ENCODE results near the gene CDH13.

Gene CDH13

DNA sequence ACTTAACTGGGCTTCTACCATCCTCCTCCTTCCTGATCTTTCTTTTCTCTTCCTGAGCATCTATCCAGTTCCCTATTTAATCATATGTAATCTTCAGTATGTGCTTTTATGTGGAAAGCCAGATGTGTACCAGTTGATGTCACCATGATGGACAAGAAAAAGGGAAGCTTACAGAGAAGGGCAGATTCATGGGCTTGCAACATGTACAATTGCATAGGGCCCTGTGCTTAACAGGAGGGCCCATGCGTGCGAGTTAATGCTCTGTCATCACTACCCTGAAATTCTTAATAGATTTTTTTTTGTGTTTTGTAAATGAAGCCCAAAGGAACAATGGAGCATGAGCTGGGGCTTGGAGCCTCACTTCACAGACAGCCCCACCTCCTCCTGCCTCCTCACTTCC, 124.3 kb downstream of the CDH13 start:
- no peak for DNase-seq

DNA sequence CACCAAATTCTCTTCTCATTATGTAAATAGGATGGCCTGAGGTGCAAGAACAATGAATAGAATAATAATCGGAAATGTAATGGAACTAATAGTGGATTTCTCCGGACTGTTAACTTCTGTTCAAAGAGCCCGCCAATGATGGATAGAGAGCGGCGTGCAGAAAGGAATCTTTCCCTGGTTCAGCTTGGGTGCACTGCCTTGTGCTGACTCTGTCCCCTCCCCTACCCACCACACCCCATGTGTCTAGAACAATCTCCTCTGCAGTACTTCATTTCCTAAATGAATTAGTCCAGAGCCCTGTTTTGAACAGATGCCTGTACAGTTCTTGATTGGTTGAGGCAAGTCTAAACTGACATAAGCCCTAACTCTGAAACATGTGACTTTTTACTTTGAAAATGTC, 125.4 kb downstream of the CDH13 start:
- DNase-seq = no peak

DNA sequence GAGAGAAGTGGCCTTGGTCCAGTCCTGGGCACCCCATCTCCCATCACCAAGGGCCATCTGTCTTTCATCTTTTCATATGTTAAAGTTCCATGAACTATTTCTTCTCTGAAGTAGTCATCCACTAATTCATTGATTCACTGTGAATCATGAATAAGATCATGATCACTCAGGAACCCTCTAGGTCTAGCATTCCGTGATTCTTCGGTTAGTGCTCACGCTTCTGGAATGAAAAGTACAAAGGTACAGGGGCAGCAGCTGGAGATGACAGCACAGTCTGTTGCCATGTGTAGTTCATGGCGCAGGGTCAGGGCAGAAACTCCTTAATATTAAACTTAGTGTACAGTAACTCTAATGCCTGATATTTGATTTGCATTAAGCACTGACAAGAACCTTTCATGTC, 127.1 kb downstream of the CDH13 start:
- DNase-seq = no peak

GRCh38 chr16:82754716-82755513, 128.1 kb downstream of the CDH13 start:
- DNase-seq = no peak

DNA sequence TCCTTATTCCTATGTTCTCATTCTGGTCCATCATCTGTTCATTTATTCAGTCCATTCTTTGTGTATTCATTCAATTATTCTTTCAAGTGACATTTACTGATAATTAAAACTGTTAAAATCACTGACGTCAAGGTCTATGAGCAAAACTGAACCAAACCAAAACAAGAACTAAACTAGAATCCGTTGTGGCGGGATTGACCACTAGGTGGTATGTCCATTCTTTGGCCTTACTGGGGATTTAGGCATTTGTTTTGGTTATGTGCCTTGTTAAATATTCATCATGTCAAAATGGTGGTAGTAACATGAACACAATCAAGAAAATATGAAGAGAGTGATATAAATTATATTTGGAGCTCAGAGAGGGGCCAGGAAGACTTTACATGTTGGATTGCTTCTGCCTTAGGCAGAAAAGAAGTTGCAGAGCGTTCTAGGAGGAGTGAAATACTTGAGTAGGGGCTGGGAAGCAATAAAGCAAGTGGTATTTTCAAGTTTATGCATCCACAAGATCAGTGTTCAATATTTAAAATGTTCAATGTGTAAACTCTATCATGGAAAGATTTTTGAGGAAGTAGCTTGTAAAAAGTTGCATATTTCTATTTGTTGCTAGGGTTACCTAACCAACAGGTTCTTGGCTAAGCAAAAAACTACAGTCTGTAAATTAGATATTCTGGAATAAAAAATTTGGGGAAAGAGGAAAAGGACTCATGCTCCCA, 129.0 kb downstream of the CDH13 start:
- DNase-seq = no peak

- no peak for DNase-seq
Measured at GRCh38 chr16:82756283-82756599, 129.5 kb downstream of the CDH13 start.

DNA sequence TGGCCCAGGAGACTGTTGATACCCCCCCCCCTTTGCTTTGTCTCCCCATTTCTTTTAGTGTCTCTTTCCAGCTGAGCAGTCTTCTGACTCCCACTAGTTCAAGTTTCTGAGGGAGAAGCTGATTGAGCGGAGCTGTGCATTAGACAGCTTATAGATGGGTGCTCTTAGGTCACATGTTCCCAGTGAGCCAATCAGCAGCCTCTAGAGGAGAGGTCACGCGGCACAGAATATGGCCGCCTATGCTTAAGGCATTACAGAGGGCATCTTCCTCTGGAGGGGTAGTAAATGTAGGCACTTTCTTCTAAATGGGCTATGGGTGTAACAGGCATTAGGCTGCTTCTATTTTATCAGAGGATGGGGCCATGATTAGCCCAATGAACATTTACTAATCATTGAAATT, 131.6 kb downstream of the CDH13 start:
- no peak for DNase-seq

GRCh38 chr16:82758904-82759303, 132.1 kb downstream of the CDH13 start:
- no peak for DNase-seq

GRCh38 chr16:82761236-82761635, 134.5 kb downstream of the CDH13 start:
- no peak for DNase-seq

DNA sequence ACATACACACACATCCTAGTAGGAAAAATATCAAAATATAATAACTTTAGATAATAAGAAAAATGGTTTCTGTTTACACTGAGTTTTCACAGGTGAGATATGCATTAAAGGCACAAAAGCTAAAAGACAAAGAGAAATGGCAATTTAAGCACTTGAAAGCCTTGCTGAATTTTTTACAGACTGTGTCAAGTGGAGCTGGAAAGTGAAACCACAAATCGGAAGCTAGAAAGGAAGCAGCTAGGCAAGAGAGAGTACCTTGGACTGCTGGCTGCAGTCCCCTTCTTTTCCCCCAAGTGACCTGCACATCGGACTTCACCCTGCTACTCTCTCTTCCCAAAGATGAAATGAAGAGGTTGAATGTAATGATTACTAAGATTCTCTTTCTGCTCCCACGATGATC, 135.1 kb downstream of the CDH13 start:
- no peak for DNase-seq

GRCh38 chr16:82763371-82763770, 136.6 kb downstream of the CDH13 start:
- DNase-seq = no peak

DNA sequence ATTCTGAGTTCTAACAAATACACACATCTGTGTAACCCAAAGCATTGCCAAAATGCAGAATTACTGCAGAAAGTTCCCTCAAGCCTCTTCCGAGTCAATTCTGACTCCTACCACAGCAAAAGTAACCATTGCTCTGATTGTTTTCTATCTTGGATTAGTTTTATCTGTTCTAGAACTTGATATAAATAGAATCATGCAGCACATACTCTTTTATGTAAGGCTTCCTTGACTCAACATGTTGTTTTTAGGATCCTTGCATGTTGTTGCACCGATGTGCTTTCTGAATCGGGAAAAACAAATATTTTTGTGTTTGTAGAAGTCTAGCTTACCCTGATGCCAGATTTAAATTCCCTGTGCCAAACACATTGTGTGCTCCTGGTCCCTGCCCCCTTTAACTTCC, 140.4 kb downstream of the CDH13 start:
- no peak for DNase-seq

DNA sequence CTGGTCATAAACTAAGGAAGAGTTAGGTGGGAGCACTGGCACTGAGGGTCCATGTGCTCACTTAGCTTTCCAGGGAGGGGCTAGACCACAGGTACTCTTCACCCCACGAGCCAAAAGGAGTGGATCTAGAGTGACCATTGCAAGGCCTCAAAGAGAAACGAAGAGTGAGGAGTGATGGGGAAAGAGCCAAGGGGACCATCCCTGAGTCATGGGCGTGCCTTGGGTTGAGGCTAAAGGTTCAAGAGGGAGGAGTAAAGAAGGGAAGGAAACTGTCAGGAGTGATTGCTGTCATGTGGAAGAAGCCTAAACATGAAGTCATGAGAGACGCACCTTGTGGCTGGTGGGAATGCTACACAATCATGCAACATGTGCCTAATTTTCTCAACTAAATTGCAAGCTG, 141.0 kb downstream of the CDH13 start:
- no peak for DNase-seq

DNA sequence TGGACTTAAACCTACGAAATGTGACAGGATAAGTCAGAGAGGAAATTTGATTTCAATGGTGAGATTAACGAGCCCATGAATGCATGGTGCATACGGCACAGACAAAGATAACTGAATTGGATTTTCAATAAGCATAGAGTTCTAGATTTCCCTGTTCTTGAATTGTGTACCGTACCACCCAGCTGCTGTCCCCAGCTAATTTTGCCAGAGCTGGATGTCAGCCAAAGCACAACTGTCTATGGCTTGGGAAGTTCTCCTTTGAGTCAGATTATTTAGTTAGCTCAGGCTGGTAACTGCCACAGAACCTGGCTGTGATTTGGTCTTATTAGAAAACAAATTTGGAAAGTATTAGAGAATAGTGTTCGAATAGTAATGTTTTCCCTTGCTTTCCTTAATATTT, 143.1 kb downstream of the CDH13 start:
- no peak for DNase-seq

DNA sequence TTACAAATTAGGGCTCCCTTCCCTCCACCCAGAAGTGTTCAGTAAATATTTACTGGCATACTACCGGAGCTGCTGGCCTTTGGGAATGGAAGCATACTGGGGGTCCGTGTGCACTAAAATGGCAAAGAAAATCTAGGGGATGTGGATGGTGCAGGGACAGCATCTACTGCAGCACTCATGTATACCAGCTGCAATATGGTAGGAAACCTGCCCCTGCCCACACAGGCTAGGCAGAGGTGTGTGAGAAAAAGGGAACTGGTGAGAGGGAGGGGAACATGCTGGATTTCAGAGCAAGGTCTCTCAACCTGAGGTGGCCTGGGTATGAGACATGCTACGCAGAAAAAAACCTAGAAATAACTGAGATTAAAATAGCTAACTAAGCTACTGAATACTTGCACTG, 145.4 kb downstream of the CDH13 start:
- DNase-seq = no peak

DNA sequence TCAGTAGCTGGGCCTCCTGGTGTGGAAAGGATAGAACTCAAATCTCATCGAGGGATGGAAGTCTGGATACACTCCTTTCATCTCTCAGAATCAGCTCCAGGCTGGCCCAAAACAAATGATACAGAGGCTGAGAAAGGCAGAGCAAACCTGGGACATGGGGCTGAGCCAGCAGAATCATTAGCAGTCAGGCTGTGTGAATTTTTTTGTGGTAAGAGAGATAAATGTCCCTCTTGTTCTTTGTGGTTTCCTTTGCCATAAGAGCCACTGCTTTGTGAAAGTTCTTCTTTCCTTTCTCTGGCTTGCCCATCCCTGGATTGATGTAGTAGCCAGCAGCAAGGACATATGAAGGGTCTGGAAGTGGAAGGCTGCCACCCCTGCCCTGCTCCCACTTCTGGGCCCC, 146.2 kb downstream of the CDH13 start:
- DNase-seq = no peak

- no peak for DNase-seq
Measured at GRCh38 chr16:82776470-82777146, 149.8 kb downstream of the CDH13 start.

- no peak for DNase-seq
Measured at GRCh38 chr16:82782715-82783251, 156.0 kb downstream of the CDH13 start.

GRCh38 chr16:82783933-82784572, 157.3 kb downstream of the CDH13 start:
- no peak for DNase-seq

GRCh38 chr16:82784573-82784968, 157.8 kb downstream of the CDH13 start:
- no peak for DNase-seq

GRCh38 chr16:82788225-82788624, 161.5 kb downstream of the CDH13 start:
- DNase-seq = no peak

DNA sequence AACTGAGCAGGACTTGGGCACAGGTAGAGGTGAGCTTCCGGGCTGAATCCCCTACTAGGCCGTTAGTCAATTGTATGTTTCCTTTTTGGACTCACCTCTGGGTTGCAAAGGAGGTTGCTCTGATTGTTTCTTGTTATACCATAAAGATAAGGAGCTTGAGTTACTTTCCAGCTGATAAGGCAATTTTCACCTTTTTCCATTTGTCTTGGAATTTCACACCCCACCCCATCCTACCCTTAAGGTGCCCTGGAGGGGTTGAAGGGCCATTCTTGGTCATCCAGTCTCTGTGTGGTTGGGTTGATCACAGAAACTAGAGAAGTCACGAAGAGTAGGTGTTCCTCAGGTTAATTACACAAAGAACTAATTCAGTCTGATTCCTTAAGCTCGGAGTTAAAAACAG, 162.2 kb downstream of the CDH13 start:
- DNase-seq = no peak

- DNase-seq = no peak
Measured at GRCh38 chr16:82792693-82793092, 165.9 kb downstream of the CDH13 start.
